Natural killer cell (primary cell): ENCODE data around the gene FTO. TPM values are rescaled to one million over a fixed set of nuclear protein-coding genes. Genes with fewer than 3 reads are reported as not detected.

ENCODE experiments used
- ATAC-seq, 3 donors: fragments of 150-1000 bp in 2 of 3; fragments of 200-7000 bp in 1 of 3; cut with Tn5 transposase; 1 replicate in 1 of 3; 2 replicates in 2 of 3; pipeline ENCODE4 v1.10.0; 2021; ENCODE audit warnings: mild to moderate bottlenecking in 2 of 3, moderate library complexity in 2 of 3
- DNase-seq, 2 donors: peaks; one replicate each; pipeline versions ENCODE4 v3.0.0 to v3.0.0-alpha.2; 2013 to 2021; ENCODE audit warnings: mixed read lengths in 1 of 2
- H3K27ac ChIP-seq: one replicate; pipeline ENCODE4 v1.5.1; 2013; ENCODE audit warnings: mild to moderate bottlenecking, low read length
- H3K27me3 ChIP-seq: one replicate; pipeline ENCODE4 v1.6.1; 2013; ENCODE audit warnings: low read length; ENCODE audit not compliant: control insufficient read depth, insufficient read depth
- H3K36me3 ChIP-seq: one replicate; pipeline ENCODE4 v1.6.1; 2013; ENCODE audit warnings: low read length; ENCODE audit not compliant: control insufficient read depth, insufficient read depth
- H3K4me1 ChIP-seq: one replicate; pipeline ENCODE4 v1.6.1; 2013; ENCODE audit warnings: low read length; ENCODE audit not compliant: control insufficient read depth, insufficient read depth
- H3K4me3 ChIP-seq: one replicate; pipeline ENCODE4 v1.5.1; 2013; ENCODE audit warnings: low read length
- H3K9me3 ChIP-seq: one replicate; pipeline ENCODE4 v1.6.1; 2013; ENCODE audit warnings: low read length; ENCODE audit not compliant: control insufficient read depth, insufficient read depth
- H3K27ac Mint-ChIP-seq, 2 donors: one replicate each; pipeline ENCODE4 v1.8.0; 2022; ENCODE audit warnings: mild to moderate bottlenecking in 2 of 2, mixed read lengths in 2 of 2, moderate library complexity in 1 of 2
- H3K27me3 Mint-ChIP-seq, 2 donors: one replicate each; pipeline ENCODE4 v1.8.0; 2022; ENCODE audit warnings: low read depth in 2 of 2, mixed read lengths in 2 of 2
- H3K36me3 Mint-ChIP-seq: one replicate; pipeline ENCODE4 v1.8.0; 2022; ENCODE audit warnings: mixed read lengths
- H3K4me1 Mint-ChIP-seq, 2 donors: one replicate each; pipeline ENCODE4 v1.8.0; 2022; ENCODE audit warnings: mixed read lengths in 2 of 2
- H3K4me3 Mint-ChIP-seq: one replicate; pipeline ENCODE4 v1.8.0; 2022; ENCODE audit warnings: mild to moderate bottlenecking, moderate library complexity, mixed read lengths
- H3K9me3 Mint-ChIP-seq, 2 donors: one replicate each; pipeline ENCODE4 v1.8.0; 2022; ENCODE audit warnings: mixed read lengths in 2 of 2
- CTCF ChIP-seq: fragments of 200-600 bp; IDR thresholded peaks from one replicate; pipeline ENCODE4 v1.8.0; 2022; ENCODE audit warnings: antibody characterized with exemption
- WGBS: methylation state at CpG from one replicate; pipeline ENCODE4 v1.1.7; 2013; ENCODE audit warnings: missing lambda C conversion rate; ENCODE audit not compliant: insufficient coverage; 5-methylcytosine and 5-hydroxymethylcytosine counted together
- intact Hi-C: fragments of 100-400 bp; cut with micrococcal nuclease; formaldehyde crosslinking; loops from one replicate; pipeline ENCODE4 v1.14.2; 2022
- total RNA-seq, 4 donors: library from RNA; stranded (reverse); fragments of 120-200 nt in 1 of 4; gene quantifications; one replicate each; pipeline versions ENCODE4 v1.2.3 to v1.2.4, GENCODE V29; 2013 to 2022

The FTO gene
- total RNA-seq, 3 donors from 2014 or later (not counting 1 experiment from before 2014, with no cell fraction given): 55.4 to 70.5 (median 55.4) TPM

- Histone ChIP-seq H3K9me3 (no peaks in the 10 kb centered on the region), H3K36me3 (no peaks in the 10 kb centered on the region), H3K4me3 (no peak overlapping the region), H3K27me3 (no peaks in the 10 kb centered on the region), H3K27ac (no peak overlapping the region), H3K4me1 (no peaks in the 10 kb centered on the region)
- Mint-ChIP-seq H3K27me3 (no peaks in the 10 kb centered on the region), H3K36me3 (no peaks in the 10 kb centered on the region), H3K27ac (no peak overlapping the region), H3K4me3 (no peak overlapping the region), H3K9me3 (no peaks in the 10 kb centered on the region), H3K4me1 (no peaks in the 10 kb centered on the region)
- intact Hi-C loops: no loop called here
- DNase-seq (no peak), ATAC-seq (no peak)
- 68% methylated on average over 7 of the region's 7 CpGs for WGBS
- TF ChIP-seq CTCF: no peak
Observed at GRCh38 chr16:53664724-53665345, 39.1 kb upstream of the FTO start.

GRCh38 chr16:53666786-53667415 lies 37.1 kb upstream of the FTO start:
- intact Hi-C loops: no loop called here
- Mint-ChIP-seq H3K9me3 (no peaks in the 10 kb centered on the region), H3K4me3 (no peak overlapping the region), H3K27me3 (no peaks in the 10 kb centered on the region), H3K27ac (no peak overlapping the region), H3K36me3 (no peaks in the 10 kb centered on the region), H3K4me1 (no peaks in the 10 kb centered on the region)
- Histone ChIP-seq H3K36me3 (no peaks in the 10 kb centered on the region), H3K4me3 (no peak overlapping the region), H3K27ac (no peak overlapping the region), H3K4me1 (no peaks in the 10 kb centered on the region), H3K27me3 (no peaks in the 10 kb centered on the region), H3K9me3 (no peaks in the 10 kb centered on the region)
- WGBS: 98% methylated on average over 3 of the region's 3 CpGs
- no peak for TF ChIP-seq CTCF
- DNase-seq (no peak), ATAC-seq (no peak)

- no peak for DNase-seq
- intact Hi-C loops: no loop called here
- Histone ChIP-seq H3K27me3 (no peaks in the 10 kb centered on the region), H3K4me1 (no peaks in the 10 kb centered on the region), H3K4me3 (no peak overlapping the region), H3K27ac (no peak overlapping the region), H3K36me3 (no peaks in the 10 kb centered on the region), H3K9me3 (no peaks in the 10 kb centered on the region)
- no peak for TF ChIP-seq CTCF
- Mint-ChIP-seq H3K27ac (no peak overlapping the region), H3K4me3 (no peak overlapping the region), H3K4me1 (no peaks in the 10 kb centered on the region), H3K27me3 (no peaks in the 10 kb centered on the region), H3K9me3 (no peaks in the 10 kb centered on the region), H3K36me3 (no peaks in the 10 kb centered on the region)
- WGBS: no CpG with 5 or more reads among the region's 2 CpGs
- no peak for ATAC-seq
Observed at GRCh38 chr16:53668869-53669268, 35.1 kb upstream of the FTO start.

GRCh38 chr16:53672461-53672860 lies 31.5 kb upstream of the FTO start:
- Histone ChIP-seq H3K4me1 (no peaks in the 10 kb centered on the region), H3K9me3 (no peaks in the 10 kb centered on the region), H3K27ac (no peak overlapping the region), H3K27me3 (no peaks in the 10 kb centered on the region), H3K36me3 (no peaks in the 10 kb centered on the region), H3K4me3 (no peak overlapping the region)
- Mint-ChIP-seq H3K36me3 (no peaks in the 10 kb centered on the region), H3K27ac (no peak overlapping the region), H3K4me1 (no peaks in the 10 kb centered on the region), H3K4me3 (no peak overlapping the region), H3K27me3 (no peaks in the 10 kb centered on the region), H3K9me3 (no peaks in the 10 kb centered on the region)
- DNase-seq (no peak), ATAC-seq (no peak)
- TF ChIP-seq CTCF: no peak
- intact Hi-C loops: no loop called here
